MM.1S (cell line): ENCODE data around the gene ITIH6.

ENCODE experiments used
- DNase-seq: peaks from one replicate; pipeline ENCODE4 v3.0.0-alpha.2; 2015
- H2AFZ ChIP-seq: fragments of 300-600 bp; sonication (generic); 2 replicates; pipeline ENCODE4 v1.6.0; 2016; ENCODE audit warnings: antibody characterized with exemption, low read length
- H3F3A ChIP-seq: fragments of 300-600 bp; sonication (generic); 2 replicates; pipeline ENCODE4 v1.6.1; 2016; ENCODE audit warnings: mild to moderate bottlenecking, antibody characterized with exemption, low read length, moderate library complexity, mixed read lengths; ENCODE audit not compliant: insufficient read depth
- H3K27ac ChIP-seq: fragments of 300-600 bp; sonication (generic); 2 replicates; pipeline ENCODE4 v1.5.1; 2016; ENCODE audit warnings: mild to moderate bottlenecking, low read length
- H3K27me3 ChIP-seq: fragments of 300-600 bp; sonication (generic); replicated peaks from 2 replicates; pipeline ENCODE4 v1.6.0; 2016; ENCODE audit warnings: low read length; ENCODE audit not compliant: insufficient read depth
- H3K36me3 ChIP-seq: fragments of 300-600 bp; sonication (generic); replicated peaks from 2 replicates; pipeline ENCODE4 v1.6.1; 2016; ENCODE audit warnings: mild to moderate bottlenecking, low read length, mixed read lengths; ENCODE audit not compliant: insufficient read depth
- H3K4me1 ChIP-seq: fragments of 300-600 bp; sonication (generic); 2 replicates; pipeline ENCODE4 v1.6.1; 2016; ENCODE audit warnings: low read length, mixed read lengths
- H3K4me2 ChIP-seq: fragments of 300-600 bp; sonication (generic); 2 replicates; pipeline ENCODE4 v1.6.0; 2016; ENCODE audit warnings: low read depth, low read length
- H3K4me3 ChIP-seq: fragments of 300-600 bp; sonication (generic); 2 replicates; pipeline ENCODE4 v1.5.1; 2016; ENCODE audit warnings: low read length, mixed read lengths
- H3K79me2 ChIP-seq: fragments of 300-600 bp; sonication (generic); 2 replicates; pipeline ENCODE4 v1.6.1; 2016; ENCODE audit warnings: mixed run types, low read length, mixed read lengths
- H3K9ac ChIP-seq: fragments of 300-600 bp; sonication (generic); 2 replicates; pipeline ENCODE4 v1.6.1; 2016; ENCODE audit warnings: low read length, mixed read lengths
- H3K9me2 ChIP-seq: fragments of 300-600 bp; sonication (generic); replicated peaks from 2 replicates; pipeline ENCODE4 v1.6.1; 2016; ENCODE audit warnings: mild to moderate bottlenecking, low read length, mixed read lengths; ENCODE audit not compliant: insufficient read depth
- H3K9me3 ChIP-seq: fragments of 300-600 bp; sonication (generic); replicated peaks from 2 replicates; pipeline ENCODE4 v1.6.1; 2016; ENCODE audit warnings: mild to moderate bottlenecking, low read length, mixed read lengths; ENCODE audit not compliant: insufficient read depth
- H4K20me1 ChIP-seq: fragments of 300-600 bp; sonication (generic); 2 replicates; pipeline ENCODE4 v1.6.1; 2016; ENCODE audit warnings: mild to moderate bottlenecking, low read length, moderate library complexity, mixed read lengths; ENCODE audit not compliant: insufficient read depth
- CTCF ChIP-seq: fragments of 300-600 bp; sonication (generic); IDR thresholded peaks from 2 replicates; pipeline ENCODE4 v1.5.1; 2016; ENCODE audit warnings: antibody characterized with exemption, low read length, mixed read lengths
- EZH2 ChIP-seq: fragments of 300-600 bp; sonication (generic); optimal IDR thresholded peaks from 2 replicates; pipeline ENCODE3; 2017; ENCODE audit warnings: low read depth, mild to moderate bottlenecking, antibody characterized with exemption, low read length, mixed read lengths
- EZH2phosphoT487 ChIP-seq: fragments of 300-600 bp; sonication (generic); IDR thresholded peaks from 2 replicates; pipeline ENCODE4 v1.6.1; 2018; ENCODE audit warnings: antibody characterized with exemption, low read length

Gene ITIH6

GRCh38 chrX:54758114-54759055 lies 39.7 kb downstream of the ITIH6 start:
- H3K4me2 ChIP-seq: no peak overlapping the region
- H3K36me3 ChIP-seq: no peaks in the 10 kb centered on the region
- H3K4me3 ChIP-seq: no peak overlapping the region
- H3K4me1 ChIP-seq: no peaks in the 10 kb centered on the region
- no peak overlapping the region for H3K9ac ChIP-seq
- TF ChIP-seq CTCF (no peak), EZH2phosphoT487 (no peak), EZH2 (no peak)
- no peak overlapping the region for H3K27ac ChIP-seq
- H3K79me2 ChIP-seq: no peaks in the 10 kb centered on the region
- no peaks in the 10 kb centered on the region for H4K20me1 ChIP-seq
- DNase-seq: no peak
- no peaks in the 10 kb centered on the region for H3K9me2 ChIP-seq
- no peaks in the 10 kb centered on the region for H3F3A ChIP-seq
- H2AFZ ChIP-seq: no peak overlapping the region
- no peaks in the 10 kb centered on the region for H3K27me3 ChIP-seq
- no peaks in the 10 kb centered on the region for H3K9me3 ChIP-seq

DNA sequence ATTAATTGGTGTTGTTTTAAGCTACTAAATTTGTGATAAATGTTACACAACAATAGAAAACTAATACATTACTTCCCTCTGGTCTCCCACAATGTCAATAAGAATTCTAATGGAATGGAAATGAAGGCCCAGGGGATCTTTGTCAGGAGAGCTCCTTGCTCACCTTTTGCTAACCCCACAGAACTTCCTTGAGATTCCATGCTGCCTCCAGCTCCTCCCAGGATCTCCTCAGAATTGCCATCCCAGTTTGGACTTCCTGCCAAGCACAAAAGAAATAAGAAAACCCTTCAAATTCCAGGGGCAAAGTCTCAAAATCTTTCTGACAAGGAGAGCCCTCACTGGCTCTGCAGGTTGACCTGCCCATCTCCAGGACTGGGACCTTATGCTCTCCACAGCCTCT lies 43.2 kb downstream of the ITIH6 start:
- H3K36me3 ChIP-seq: no peaks in the 10 kb centered on the region
- H3K9ac ChIP-seq: no peak overlapping the region
- no peaks in the 10 kb centered on the region for H3K79me2 ChIP-seq
- no peak overlapping the region for H3K4me3 ChIP-seq
- no peaks in the 10 kb centered on the region for H3K9me3 ChIP-seq
- H3K9me2 ChIP-seq: no peaks in the 10 kb centered on the region
- H3K4me1 ChIP-seq: no peaks in the 10 kb centered on the region
- no peak overlapping the region for H3K27ac ChIP-seq
- H3F3A ChIP-seq: no peaks in the 10 kb centered on the region
- H3K4me2 ChIP-seq: no peak overlapping the region
- no peak overlapping the region for H2AFZ ChIP-seq
- no peaks in the 10 kb centered on the region for H4K20me1 ChIP-seq
- no peak for TF ChIP-seq CTCF
- no peak for TF ChIP-seq EZH2
- TF ChIP-seq EZH2phosphoT487: no peak
- DNase-seq: no peak
- H3K27me3 ChIP-seq: no peaks in the 10 kb centered on the region

GRCh38 chrX:54748626-54749025 lies 49.4 kb downstream of the ITIH6 start:
- no peaks in the 10 kb centered on the region for H3F3A ChIP-seq
- H3K9ac ChIP-seq: no peak overlapping the region
- H3K9me2 ChIP-seq: no peaks in the 10 kb centered on the region
- no peak for TF ChIP-seq CTCF
- no peaks in the 10 kb centered on the region for H3K27me3 ChIP-seq
- no peaks in the 10 kb centered on the region for H3K79me2 ChIP-seq
- no peak overlapping the region for H3K4me2 ChIP-seq
- H3K4me1 ChIP-seq: no peaks in the 10 kb centered on the region
- H3K36me3 ChIP-seq: no peaks in the 10 kb centered on the region
- no peak overlapping the region for H3K4me3 ChIP-seq
- H3K9me3 ChIP-seq: no peaks in the 10 kb centered on the region
- no peak for DNase-seq
- H3K27ac ChIP-seq: no peak overlapping the region
- no peak overlapping the region for H2AFZ ChIP-seq
- H4K20me1 ChIP-seq: no peaks in the 10 kb centered on the region
